ENCODE data around the gene PDGFRB. TPM values are rescaled to one million over a fixed set of nuclear protein-coding genes. Genes with fewer than 3 reads are reported as not detected.

The PDGFRB gene
- total RNA-seq, 1 experiment from 2014 or later: 0.34 TPM

- H2AFZ ChIP-seq (ENCODE audit: low read depth, low read length, poor library complexity, severe bottlenecking): no peak overlapping the region
- no peaks in the 10 kb centered on the region for H3K27me3 ChIP-seq (ENCODE audit: insufficient read depth, low read length)
- no peaks in the 10 kb centered on the region for H3K36me3 ChIP-seq (ENCODE audit: control insufficient read depth in 1 of 2, insufficient read depth in 2 of 2, low read length in 2 of 2)
- H3K4me1 ChIP-seq (ENCODE audit: control insufficient read depth in 1 of 2, insufficient read depth in 2 of 2, low read length in 2 of 2): no peaks in the 10 kb centered on the region; a peak in 1 of 4 replicates
- RAD21 ChIA-PET (ENCODE audit: low non-redundant PET in 1 of 2, low total read pairs in 2 of 2, uncharacterized antibody in 2 of 2, unreplicated experiment in 2 of 2): no interaction called here
- H3K4me2 ChIP-seq (ENCODE audit: low read length): no peak overlapping the region
- H3K9me2 ChIP-seq (ENCODE audit: insufficient read depth): no peaks in the 10 kb centered on the region
- no peak overlapping the region for H3K9ac ChIP-seq (ENCODE audit: low read length)
- no peak overlapping the region for H3K27ac ChIP-seq (ENCODE audit: low read depth, low read length)
- ATAC-seq: no peak
- H3K4me3 ChIP-seq (replicated peaks in 1 of 2; ENCODE audit: low read depth in 1 of 2, low read length in 2 of 2): no peak overlapping the region
- H3K9me3 ChIP-seq (ENCODE audit: control insufficient read depth in 1 of 2, insufficient read depth in 1 of 2, low read depth in 1 of 2, low read length in 2 of 2): no peaks in the 10 kb centered on the region
- no peak for TF ChIP-seq ZBTB33 (IDR thresholded peaks at IDR 0.05; ENCODE audit: extremely low read depth, insufficient replicate concordance, low read length)
- TF ChIP-seq SIN3A (IDR thresholded peaks at IDR 0.05; ENCODE audit: low read depth): no peak
- no peak for TF ChIP-seq CBX3 (IDR thresholded peaks at IDR 0.05; ENCODE audit: low read depth)
- TF ChIP-seq EZH2 (IDR thresholded peaks at IDR 0.05): no peak
- TF ChIP-seq ZFX (IDR thresholded peaks at IDR 0.05): no peak
- TF ChIP-seq TCF7L2 (IDR thresholded peaks at IDR 0.05; ENCODE audit: borderline replicate concordance, extremely low read depth, insufficient read depth, insufficient read length): no peak
- TF ChIP-seq FOSL1 (IDR thresholded peaks at IDR 0.05; ENCODE audit: low read depth): no peak
- TF ChIP-seq MAX (IDR thresholded peaks at IDR 0.05): no peak
- POLR2A ChIA-PET: no interaction called here
- H4K20me1 ChIP-seq (ENCODE audit: insufficient read depth): no peaks in the 10 kb centered on the region
- CTCF ChIA-PET: no interaction called here
- intact Hi-C loops (cut with micrococcal nuclease): no loop called here
- no TSS peak for BruUV-seq (replicated peaks)
- H3K79me2 ChIP-seq (ENCODE audit: insufficient read depth, low read length): no peaks in the 10 kb centered on the region
- DNase-seq (ENCODE audit: low read depth, low spot score): no peak
Measured at GRCh38 chr5:150154618-150155128, 972 bp downstream of the PDGFRB start.

All from HCT116 (cell line).